ENCODE results near the gene LGALS3BP. TPM values are rescaled to one million over a fixed set of nuclear protein-coding genes. Genes with fewer than 3 reads are reported as not detected.
A peak's percentile ranks its signal among the peaks of the same experiment; 100 is the strongest.

The LGALS3BP gene
- total and polyA plus RNA-seq, 2 of the 13 experiments (the other 11 are each of a cell fraction or from before 2014, with no cell fraction given): 137 to 332 TPM

DNA sequence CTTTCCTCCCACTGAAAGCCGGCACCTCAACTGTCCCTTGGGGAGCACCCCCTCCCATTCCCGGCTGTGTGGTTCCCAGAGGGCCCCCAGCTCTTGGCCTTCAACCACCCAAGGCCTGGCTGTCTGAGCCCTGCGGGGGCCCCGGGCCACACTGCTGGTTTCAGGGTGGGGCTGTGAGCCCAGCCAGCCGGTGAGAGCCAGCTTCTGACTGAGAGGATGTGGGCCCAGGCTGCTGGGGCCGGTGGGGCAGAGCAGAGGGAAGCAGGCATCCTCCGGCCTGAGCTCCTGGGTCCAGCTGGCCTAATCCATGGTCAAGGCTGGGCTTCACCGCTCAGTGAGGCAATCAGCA, 875 bp upstream of the LGALS3BP start (continued):
- TF ChIP-seq, protein P1, sequence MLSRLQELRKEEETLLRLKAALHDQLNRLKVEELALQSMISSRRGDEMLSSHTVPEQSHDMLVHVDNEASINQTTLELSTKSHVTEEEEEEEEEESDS (CRISPR knock-in tag; IDR thresholded peaks at IDR 0.05; ENCODE audit: borderline replicate concordance): 0 out of 2 replicates have a peak, but pooled peaks have one; percentile 6
- 0 out of 2 replicates have a peak, but pooled peaks have one; percentile 75 for TF ChIP-seq ZNF468 (CRISPR knock-in tag; IDR thresholded peaks at IDR 0.05)
- TF ChIP-seq, protein P2, sequence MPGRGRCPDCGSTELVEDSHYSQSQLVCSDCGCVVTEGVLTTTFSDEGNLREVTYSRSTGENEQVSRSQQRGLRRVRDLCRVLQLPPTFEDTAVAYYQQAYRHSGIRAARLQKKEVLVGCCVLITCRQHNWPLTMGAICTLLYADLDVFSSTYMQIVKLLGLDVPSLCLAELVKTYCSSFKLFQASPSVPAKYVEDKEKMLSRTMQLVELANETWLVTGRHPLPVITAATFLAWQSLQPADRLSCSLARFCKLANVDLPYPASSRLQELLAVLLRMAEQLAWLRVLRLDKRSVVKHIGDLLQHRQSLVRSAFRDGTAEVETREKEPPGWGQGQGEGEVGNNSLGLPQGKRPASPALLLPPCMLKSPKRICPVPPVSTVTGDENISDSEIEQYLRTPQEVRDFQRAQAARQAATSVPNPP (CRISPR knock-in tag; IDR thresholded peaks at IDR 0.05): no peak
- no peak for TF ChIP-seq ZNF510 (CRISPR knock-in tag; IDR thresholded peaks at IDR 0.05; ENCODE audit: low read depth)
- TF ChIP-seq KDM5B (CRISPR knock-in tag; IDR thresholded peaks at IDR 0.05; ENCODE audit: borderline replicate concordance): 0 out of 2 replicates have a peak, but pooled peaks have one; percentile 27
- TF ChIP-seq SNAPC2 (CRISPR knock-in tag; IDR thresholded peaks at IDR 0.05): 0 out of 2 replicates have a peak, but pooled peaks have one; percentile 2
- no peak for TF ChIP-seq KLF12 (CRISPR knock-in tag; IDR thresholded peaks at IDR 0.05; ENCODE audit: borderline replicate concordance)
- no peak for TF ChIP-seq MAFG (CRISPR knock-in tag; IDR thresholded peaks at IDR 0.05)
- TF ChIP-seq, protein P3, sequence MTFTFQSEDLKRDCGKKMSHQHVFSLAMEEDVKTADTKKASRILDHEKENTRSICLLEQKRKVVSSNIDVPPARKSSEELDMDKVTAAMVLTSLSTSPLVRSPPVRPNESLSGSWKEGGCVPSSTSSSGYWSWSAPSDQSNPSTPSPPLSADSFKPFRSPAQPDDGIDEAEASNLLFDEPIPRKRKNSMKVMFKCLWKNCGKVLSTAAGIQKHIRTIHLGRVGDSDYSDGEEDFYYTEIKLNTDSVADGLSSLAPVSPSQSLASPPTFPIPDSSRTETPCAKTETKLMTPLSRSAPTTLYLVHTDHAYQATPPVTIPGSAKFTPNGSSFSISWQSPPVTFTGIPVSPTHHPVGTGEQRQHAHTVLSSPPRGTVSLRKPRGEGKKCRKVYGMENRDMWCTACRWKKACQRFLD (CRISPR knock-in tag; IDR thresholded peaks at IDR 0.05; ENCODE audit: borderline replicate concordance): no peak
- TF ChIP-seq, protein P4, sequence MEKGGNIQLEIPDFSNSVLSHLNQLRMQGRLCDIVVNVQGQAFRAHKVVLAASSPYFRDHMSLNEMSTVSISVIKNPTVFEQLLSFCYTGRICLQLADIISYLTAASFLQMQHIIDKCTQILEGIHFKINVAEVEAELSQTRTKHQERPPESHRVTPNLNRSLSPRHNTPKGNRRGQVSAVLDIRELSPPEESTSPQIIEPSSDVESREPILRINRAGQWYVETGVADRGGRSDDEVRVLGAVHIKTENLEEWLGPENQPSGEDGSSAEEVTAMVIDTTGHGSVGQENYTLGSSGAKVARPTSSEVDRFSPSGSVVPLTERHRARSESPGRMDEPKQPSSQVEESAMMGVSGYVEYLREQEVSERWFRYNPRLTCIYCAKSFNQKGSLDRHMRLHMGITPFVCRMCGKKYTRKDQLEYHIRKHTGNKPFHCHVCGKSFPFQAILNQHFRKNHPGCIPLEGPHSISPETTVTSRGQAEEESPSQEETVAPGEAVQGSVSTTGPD (CRISPR knock-in tag; IDR thresholded peaks at IDR 0.05): no peak
- TF ChIP-seq, protein P5, sequence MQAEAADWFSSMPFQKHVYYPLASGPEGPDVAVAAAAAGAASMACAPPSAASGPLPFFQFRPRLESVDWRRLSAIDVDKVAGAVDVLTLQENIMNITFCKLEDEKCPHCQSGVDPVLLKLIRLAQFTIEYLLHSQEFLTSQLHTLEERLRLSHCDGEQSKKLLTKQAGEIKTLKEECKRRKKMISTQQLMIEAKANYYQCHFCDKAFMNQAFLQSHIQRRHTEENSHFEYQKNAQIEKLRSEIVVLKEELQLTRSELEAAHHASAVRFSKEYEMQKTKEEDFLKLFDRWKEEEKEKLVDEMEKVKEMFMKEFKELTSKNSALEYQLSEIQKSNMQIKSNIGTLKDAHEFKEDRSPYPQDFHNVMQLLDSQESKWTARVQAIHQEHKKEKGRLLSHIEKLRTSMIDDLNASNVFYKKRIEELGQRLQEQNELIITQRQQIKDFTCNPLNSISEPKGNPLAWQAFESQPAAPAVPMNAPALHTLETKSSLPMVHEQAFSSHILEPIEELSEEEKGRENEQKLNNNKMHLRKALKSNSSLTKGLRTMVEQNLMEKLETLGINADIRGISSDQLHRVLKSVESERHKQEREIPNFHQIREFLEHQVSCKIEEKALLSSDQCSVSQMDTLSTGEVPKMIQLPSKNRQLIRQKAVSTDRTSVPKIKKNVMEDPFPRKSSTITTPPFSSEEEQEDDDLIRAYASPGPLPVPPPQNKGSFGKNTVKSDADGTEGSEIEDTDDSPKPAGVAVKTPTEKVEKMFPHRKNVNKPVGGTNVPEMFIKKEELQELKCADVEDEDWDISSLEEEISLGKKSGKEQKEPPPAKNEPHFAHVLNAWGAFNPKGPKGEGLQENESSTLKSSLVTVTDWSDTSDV (CRISPR knock-in tag; IDR thresholded peaks at IDR 0.05): no peak
- no peak for TF ChIP-seq TCF7 (IDR thresholded peaks at IDR 0.05; ENCODE audit: low read depth)
- TF ChIP-seq CCDC6 (CRISPR knock-in tag; IDR thresholded peaks at IDR 0.05): no peak
- TF ChIP-seq, protein P6, sequence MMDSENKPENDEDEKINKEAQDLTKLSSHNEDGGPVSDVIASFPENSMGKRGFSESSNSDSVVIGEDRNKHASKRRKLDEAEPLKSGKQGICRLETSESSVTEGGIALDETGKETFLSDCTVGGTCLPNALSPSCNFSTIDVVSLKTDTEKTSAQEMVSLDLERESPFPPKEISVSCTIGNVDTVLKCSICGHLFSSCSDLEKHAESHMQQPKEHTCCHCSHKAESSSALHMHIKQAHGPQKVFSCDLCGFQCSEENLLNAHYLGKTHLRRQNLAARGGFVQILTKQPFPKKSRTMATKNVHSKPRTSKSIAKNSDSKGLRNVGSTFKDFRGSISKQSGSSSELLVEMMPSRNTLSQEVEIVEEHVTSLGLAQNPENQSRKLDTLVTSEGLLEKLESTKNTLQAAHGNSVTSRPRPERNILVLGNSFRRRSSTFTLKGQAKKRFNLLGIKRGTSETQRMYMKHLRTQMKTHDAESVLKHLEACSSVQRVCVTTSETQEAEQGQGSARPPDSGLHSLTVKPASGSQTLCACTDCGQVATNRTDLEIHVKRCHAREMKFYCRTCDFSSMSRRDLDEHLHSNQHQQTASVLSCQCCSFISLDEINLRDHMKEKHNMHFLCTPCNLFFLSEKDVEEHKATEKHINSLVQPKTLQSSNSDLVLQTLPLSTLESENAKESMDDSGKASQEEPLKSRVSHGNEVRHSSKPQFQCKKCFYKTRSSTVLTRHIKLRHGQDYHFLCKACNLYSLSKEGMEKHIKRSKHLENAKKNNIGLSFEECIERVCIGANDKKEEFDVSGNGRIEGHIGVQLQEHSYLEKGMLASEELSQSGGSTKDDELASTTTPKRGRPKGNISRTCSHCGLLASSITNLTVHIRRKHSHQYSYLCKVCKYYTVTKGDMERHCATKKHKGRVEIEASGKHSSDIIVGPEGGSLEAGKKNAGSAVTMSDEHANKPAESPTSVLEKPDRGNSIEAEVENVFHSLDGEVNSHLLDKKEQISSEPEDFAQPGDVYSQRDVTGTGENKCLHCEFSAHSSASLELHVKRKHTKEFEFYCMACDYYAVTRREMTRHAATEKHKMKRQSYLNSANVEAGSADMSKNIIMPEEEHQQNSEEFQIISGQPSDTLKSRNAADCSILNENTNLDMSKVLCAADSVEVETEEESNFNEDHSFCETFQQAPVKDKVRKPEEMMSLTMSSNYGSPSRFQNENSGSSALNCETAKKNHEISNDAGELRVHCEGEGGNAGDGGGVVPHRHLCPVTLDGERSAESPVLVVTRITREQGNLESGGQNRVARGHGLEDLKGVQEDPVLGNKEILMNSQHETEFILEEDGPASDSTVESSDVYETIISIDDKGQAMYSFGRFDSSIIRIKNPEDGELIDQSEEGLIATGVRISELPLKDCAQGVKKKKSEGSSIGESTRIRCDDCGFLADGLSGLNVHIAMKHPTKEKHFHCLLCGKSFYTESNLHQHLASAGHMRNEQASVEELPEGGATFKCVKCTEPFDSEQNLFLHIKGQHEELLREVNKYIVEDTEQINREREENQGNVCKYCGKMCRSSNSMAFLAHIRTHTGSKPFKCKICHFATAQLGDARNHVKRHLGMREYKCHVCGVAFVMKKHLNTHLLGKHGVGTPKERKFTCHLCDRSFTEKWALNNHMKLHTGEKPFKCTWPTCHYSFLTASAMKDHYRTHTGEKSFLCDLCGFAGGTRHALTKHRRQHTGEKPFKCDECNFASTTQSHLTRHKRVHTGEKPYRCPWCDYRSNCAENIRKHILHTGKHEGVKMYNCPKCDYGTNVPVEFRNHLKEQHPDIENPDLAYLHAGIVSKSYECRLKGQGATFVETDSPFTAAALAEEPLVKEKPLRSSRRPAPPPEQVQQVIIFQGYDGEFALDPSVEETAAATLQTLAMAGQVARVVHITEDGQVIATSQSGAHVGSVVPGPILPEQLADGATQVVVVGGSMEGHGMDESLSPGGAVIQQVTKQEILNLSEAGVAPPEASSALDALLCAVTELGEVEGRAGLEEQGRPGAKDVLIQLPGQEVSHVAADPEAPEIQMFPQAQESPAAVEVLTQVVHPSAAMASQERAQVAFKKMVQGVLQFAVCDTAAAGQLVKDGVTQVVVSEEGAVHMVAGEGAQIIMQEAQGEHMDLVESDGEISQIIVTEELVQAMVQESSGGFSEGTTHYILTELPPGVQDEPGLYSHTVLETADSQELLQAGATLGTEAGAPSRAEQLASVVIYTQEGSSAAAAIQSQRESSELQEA (CRISPR knock-in tag; IDR thresholded peaks at IDR 0.05; ENCODE audit: not compliant biosample characterization): no peak

All from HepG2 (cell line).